Liver (tissue), 9 donors: ENCODE data around the gene ZNF605. TPM values are rescaled to one million over a fixed set of nuclear protein-coding genes. Genes with fewer than 3 reads are reported as not detected.
"Not testable (repeated sequence)": the region's sequence is repeated elsewhere in the genome, so short reads cannot be mapped to it uniquely, and the experiment has no call there.

Source experiments
- DNase-seq: peaks from one replicate; pipeline ENCODE4 v3.0.0-alpha.2; 2017; ENCODE audit warnings: low spot score
- H3K27ac ChIP-seq, 2 donors: one replicate each; pipeline ENCODE4 v1.7.0; 2013; ENCODE audit warnings: inconsistent platforms in 2 of 2, low read length in 2 of 2, control low read depth in 1 of 2, low read depth in 1 of 2, mild to moderate bottlenecking in 1 of 2
- H3K27me3 ChIP-seq, 4 donors: one replicate each; pipeline versions ENCODE4 v1.6.1 to v1.7.0; 2013; ENCODE audit warnings: low read length in 3 of 4, inconsistent platforms in 1 of 4, mild to moderate bottlenecking in 1 of 4, moderate library complexity in 1 of 4; ENCODE audit not compliant: control insufficient read depth in 4 of 4, insufficient read depth in 4 of 4
- H3K36me3 ChIP-seq, 4 donors: one replicate each; pipeline versions ENCODE4 v1.6.1 to v1.7.0; 2013; ENCODE audit warnings: low read length in 3 of 4, mild to moderate bottlenecking in 3 of 4, low read depth in 1 of 4, moderate library complexity in 1 of 4; ENCODE audit not compliant: control insufficient read depth in 4 of 4, insufficient read depth in 3 of 4
- H3K4me1 ChIP-seq, 4 donors: one replicate each; pipeline versions ENCODE4 v1.6.1 to v1.7.0; 2013; ENCODE audit warnings: low read length in 3 of 4, mild to moderate bottlenecking in 3 of 4, moderate library complexity in 1 of 4; ENCODE audit not compliant: control insufficient read depth in 4 of 4, insufficient read depth in 4 of 4
- H3K4me3 ChIP-seq, 3 donors: one replicate each; pipeline versions ENCODE4 v1.6.1 to v1.7.0; 2013; ENCODE audit warnings: low read length in 3 of 3, control low read depth in 1 of 3, low read depth in 1 of 3, mild to moderate bottlenecking in 1 of 3
- H3K9ac ChIP-seq, 2 donors: one replicate each; pipeline ENCODE4 v1.7.0; 2013; ENCODE audit warnings: low read length in 2 of 2, mild to moderate bottlenecking in 2 of 2, moderate library complexity in 2 of 2, control low read depth in 1 of 2, low read depth in 1 of 2
- H3K9me3 ChIP-seq, 4 donors: one replicate each; pipeline versions ENCODE4 v1.6.1 to v1.7.0; 2013; ENCODE audit warnings: low read length in 3 of 4; ENCODE audit not compliant: control insufficient read depth in 4 of 4
- ATF3 ChIP-seq: IDR thresholded peaks from 2 replicates; pipeline ENCODE4 v1.6.1; 2016; ENCODE audit warnings: antibody characterized with exemption
- CTCF ChIP-seq: fragments of 150-350 bp; IDR thresholded peaks from 2 replicates; pipeline ENCODE4 v1.5.1; 2017; ENCODE audit warnings: improper control_type of control experiment, low read depth, low read length; ENCODE audit not compliant: missing input control
- EGR1 ChIP-seq, 2 donors: IDR thresholded peaks; 2 replicates each; pipeline ENCODE4 v1.6.1; 2016 to 2018; ENCODE audit warnings: antibody characterized with exemption in 2 of 2, low read depth in 2 of 2
- FOXA1 ChIP-seq: IDR thresholded peaks from 2 replicates; pipeline ENCODE4 v1.6.1; 2016; ENCODE audit warnings: antibody characterized with exemption
- FOXA2 ChIP-seq: IDR thresholded peaks from 2 replicates; pipeline ENCODE4 v1.6.1; 2016; ENCODE audit warnings: antibody characterized with exemption
- GABPA ChIP-seq, 2 donors: IDR thresholded peaks in 1 of 2; conservative IDR thresholded peaks in 1 of 2; 2 replicates each; pipeline ENCODE4 v1.6.1; 2016; ENCODE audit warnings: antibody characterized with exemption in 2 of 2, mild to moderate bottlenecking in 1 of 2, moderate library complexity in 1 of 2
- HNF4A ChIP-seq, 2 donors: conservative IDR thresholded peaks; 2 replicates each; pipeline ENCODE4 v1.6.1; 2016; ENCODE audit warnings: antibody characterized with exemption in 2 of 2, mild to moderate bottlenecking in 2 of 2
- JUND ChIP-seq, 2 donors: IDR thresholded peaks; 2 replicates each; pipeline ENCODE4 v1.6.1; 2016; ENCODE audit warnings: antibody characterized with exemption in 2 of 2
- MAX ChIP-seq: IDR thresholded peaks from 2 replicates; pipeline ENCODE4 v1.6.1; 2016; ENCODE audit warnings: antibody characterized with exemption
- RAD21 ChIP-seq, 2 donors: IDR thresholded peaks; 2 replicates each; pipeline ENCODE4 v1.6.1; 2016; ENCODE audit warnings: antibody characterized with exemption in 2 of 2, mild to moderate bottlenecking in 2 of 2
- REST ChIP-seq: IDR thresholded peaks from 2 replicates; pipeline ENCODE4 v1.6.1; 2016; ENCODE audit warnings: antibody characterized with exemption, mild to moderate bottlenecking
- RXRA ChIP-seq, 2 donors: IDR thresholded peaks; 2 replicates each; pipeline ENCODE4 v1.6.1; 2017 to 2018; ENCODE audit warnings: antibody characterized with exemption in 2 of 2, mild to moderate bottlenecking in 1 of 2
- SP1 ChIP-seq: IDR thresholded peaks from 2 replicates; pipeline ENCODE4 v1.6.1; 2018; ENCODE audit warnings: antibody characterized with exemption, mild to moderate bottlenecking
- TAF1 ChIP-seq: conservative IDR thresholded peaks from 2 replicates; pipeline ENCODE4 v1.6.1; 2016; ENCODE audit warnings: antibody characterized with exemption, mild to moderate bottlenecking
- YY1 ChIP-seq: IDR thresholded peaks from 2 replicates; pipeline ENCODE4 v1.6.1; 2016; ENCODE audit warnings: antibody characterized with exemption, mild to moderate bottlenecking
- ZBTB33 ChIP-seq: IDR thresholded peaks from 2 replicates; pipeline ENCODE4 v1.6.1; 2016; ENCODE audit warnings: antibody characterized with exemption
- WGBS: extraction: QIAGEN DNeasy Blood & Tissue Kit; methylation state at CpG from one replicate; pipeline ENCODE4 v1.1.7; 2013; 5-methylcytosine and 5-hydroxymethylcytosine counted together
- polyA plus RNA-seq, 2 donors: library from polyadenylated mRNA; stranded (reverse) in 1 of 2; unstranded in 1 of 2; fragments of 200-250 nt in 1 of 2; fragments of >200 nt in 1 of 2; fragmentation: Nextera tagmentation in 1 of 2; extraction: Ambion mirVana in 1 of 2; gene quantifications; one replicate each; pipeline versions ENCODE4 v1.2.1 to v1.2.3, GENCODE V29; 2013 to 2015
- total RNA-seq, 2 donors: library from RNA; depleted of rRNA; stranded (reverse); fragments of >200 nt; gene quantifications; one replicate each; pipeline ENCODE4 v1.2.3, GENCODE V29; 2014
- donor health status: healthy.
- donor health status: healthy.
- donor health status: healthy.
- donor health status: healthy.
- donor health status: healthy.

Gene ZNF605
- total and polyA plus RNA-seq, 4 donors: 1.2 to 9.5 (median 3.6) TPM

GRCh38 chr12:132937476-132937875 is 18.6 kb downstream of the ZNF605 start:
- no peak overlapping the region for H3K9ac ChIP-seq
- no peaks in the 10 kb centered on the region for H3K4me1 ChIP-seq
- no peaks in the 10 kb centered on the region for H3K27me3 ChIP-seq
- peaks cover under 1 to 23% (median 17%) of the 10 kb centered on the region in 4 donors for H3K36me3 ChIP-seq
- no peak for TF ChIP-seq RAD21 (IDR thresholded peaks at IDR 0.05)
- TF ChIP-seq ATF3: no peak
- no peak for TF ChIP-seq HNF4A (conservative IDR thresholded peaks at IDR 0.05)
- TF ChIP-seq FOXA1: no peak
- TF ChIP-seq CTCF: no peak
- no peak for TF ChIP-seq GABPA (IDR thresholded peaks at IDR 0.05 in 1 of 2, conservative IDR thresholded peaks at IDR 0.05 in 1 of 2)
- no peak for TF ChIP-seq TAF1
- TF ChIP-seq YY1: no peak
- TF ChIP-seq SP1: no peak
- TF ChIP-seq ZBTB33: no peak
- no peak for TF ChIP-seq MAX
- TF ChIP-seq RXRA (IDR thresholded peaks at IDR 0.05): no peak
- TF ChIP-seq FOXA2: no peak
- no peak for TF ChIP-seq EGR1 (IDR thresholded peaks at IDR 0.05; ENCODE audit: low read depth in 2 of 2)
- no peak for TF ChIP-seq JUND (IDR thresholded peaks at IDR 0.05)
- TF ChIP-seq REST: no peak
- H3K9me3 ChIP-seq: peaks cover 35 to 61% (median 45%) of the 10 kb centered on the region in 4 donors
- WGBS: 98% methylated on average over 2 of the region's 2 CpGs
- H3K4me3 ChIP-seq: no peak overlapping the region
- no peak for DNase-seq
- no peak overlapping the region for H3K27ac ChIP-seq

GRCh38 chr12:132936921-132937320 is 19.2 kb downstream of the ZNF605 start:
- H3K9ac ChIP-seq, H3K27me3 ChIP-seq, H3K27ac ChIP-seq, H3K4me1 ChIP-seq, H3K4me3 ChIP-seq, DNase-seq: not testable (repeated sequence)
- WGBS: 97% methylated on average over 8 of the region's 8 CpGs
- peaks cover 0 to 22% (median 13%) of the 10 kb centered on the region in 4 donors for H3K36me3 ChIP-seq
- H3K9me3 ChIP-seq: peaks cover 31 to 61% (median 43%) of the 10 kb centered on the region in 4 donors
